Neural progenitor cell (in vitro differentiated cells): ENCODE data around the gene ZNF641.

Source experiments
- EZH2 ChIP-seq: fragments of 200-600 bp; sonication (generic); IDR thresholded peaks from 2 replicates; pipeline ENCODE4 v1.6.1; 2017; ENCODE audit warnings: antibody characterized with exemption, mild to moderate bottlenecking, moderate library complexity
- EZH2phosphoT487 ChIP-seq: fragments of 200-600 bp; sonication (generic); IDR thresholded peaks from 2 replicates; pipeline ENCODE4 v1.6.1; 2017; ENCODE audit warnings: antibody characterized with exemption
- TF ChIP-seq, protein P1 (sequence below): fragments of 200-600 bp; sonication (generic); IDR thresholded peaks from 2 replicates; pipeline ENCODE4 v1.5.1; 2017; ENCODE audit warnings: antibody characterized with exemption, mild to moderate bottlenecking

DNA sequence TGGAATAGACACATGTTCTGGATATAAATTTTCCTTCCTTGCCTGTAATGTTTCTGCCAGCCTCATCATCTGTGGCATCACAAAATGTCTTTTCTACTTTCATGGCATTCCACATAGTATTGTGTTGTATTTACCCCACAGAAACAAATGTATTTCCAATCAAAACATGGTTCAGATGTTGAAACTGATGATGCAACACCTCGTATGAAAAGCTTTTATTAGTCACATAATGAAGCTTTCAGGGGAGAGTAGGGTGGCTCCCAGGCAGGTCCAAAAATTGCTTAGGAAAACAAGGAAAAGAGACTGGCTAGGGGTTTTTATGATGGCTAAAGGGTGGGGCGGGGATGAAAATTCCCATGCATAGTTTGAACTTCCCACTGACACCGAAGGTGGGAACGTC lies 29.1 kb upstream of the ZNF641 start:
- TF ChIP-seq, protein P1, sequence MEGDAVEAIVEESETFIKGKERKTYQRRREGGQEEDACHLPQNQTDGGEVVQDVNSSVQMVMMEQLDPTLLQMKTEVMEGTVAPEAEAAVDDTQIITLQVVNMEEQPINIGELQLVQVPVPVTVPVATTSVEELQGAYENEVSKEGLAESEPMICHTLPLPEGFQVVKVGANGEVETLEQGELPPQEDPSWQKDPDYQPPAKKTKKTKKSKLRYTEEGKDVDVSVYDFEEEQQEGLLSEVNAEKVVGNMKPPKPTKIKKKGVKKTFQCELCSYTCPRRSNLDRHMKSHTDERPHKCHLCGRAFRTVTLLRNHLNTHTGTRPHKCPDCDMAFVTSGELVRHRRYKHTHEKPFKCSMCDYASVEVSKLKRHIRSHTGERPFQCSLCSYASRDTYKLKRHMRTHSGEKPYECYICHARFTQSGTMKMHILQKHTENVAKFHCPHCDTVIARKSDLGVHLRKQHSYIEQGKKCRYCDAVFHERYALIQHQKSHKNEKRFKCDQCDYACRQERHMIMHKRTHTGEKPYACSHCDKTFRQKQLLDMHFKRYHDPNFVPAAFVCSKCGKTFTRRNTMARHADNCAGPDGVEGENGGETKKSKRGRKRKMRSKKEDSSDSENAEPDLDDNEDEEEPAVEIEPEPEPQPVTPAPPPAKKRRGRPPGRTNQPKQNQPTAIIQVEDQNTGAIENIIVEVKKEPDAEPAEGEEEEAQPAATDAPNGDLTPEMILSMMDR = no peak
- TF ChIP-seq EZH2 (no peak), EZH2phosphoT487 (no peak)
